WI38 (cell line): ENCODE data around the gene PCF11.

Source experiments
- H3K4me3 ChIP-seq: 2 replicates; pipeline ENCODE4 v1.5.1; 2011; ENCODE audit warnings: low read depth, mild to moderate bottlenecking, control low read depth, low read length
- CTCF ChIP-seq: IDR thresholded peaks from 2 replicates; pipeline ENCODE4 v1.5.1; 2012; ENCODE audit warnings: low read depth, mild to moderate bottlenecking, control low read depth, low read length

PCF11 gene

GRCh38 chr11:83156144-83156995, 561 bp upstream of the PCF11 start:
- TF ChIP-seq CTCF = no peak
- peak overlapping the region; percentile 67 for H3K4me3 ChIP-seq

GRCh38 chr11:83157594-83158356, 844 bp downstream of the PCF11 start:
- peak overlapping the region; percentile 87 for H3K4me3 ChIP-seq
- no peak for TF ChIP-seq CTCF

GRCh38 chr11:83158357-83158786, 1.4 kb downstream of the PCF11 start:
- peak overlapping the region; percentile 87 for H3K4me3 ChIP-seq
- TF ChIP-seq CTCF = no peak

- peak overlapping the region; percentile 87 for H3K4me3 ChIP-seq
- TF ChIP-seq CTCF = no peak
These were observed 2.3 kb downstream of the PCF11 start for GRCh38 chr11:83158965-83159901.

GRCh38 chr11:83159902-83160865, 3.3 kb downstream of the PCF11 start:
- peak overlapping the region; percentile 87 for H3K4me3 ChIP-seq
- no peak for TF ChIP-seq CTCF

GRCh38 chr11:83161610-83162199, 4.8 kb downstream of the PCF11 start:
- H3K4me3 ChIP-seq = no peak overlapping the region
- no peak for TF ChIP-seq CTCF
